K562 (cell line): Measurements from ENCODE around the gene ATF6B. TPM values are rescaled to one million over a fixed set of nuclear protein-coding genes. Genes with fewer than 3 reads are reported as not detected.

Experiments used
- NFIX ChIP-seq: fragments of 250-450 bp; sonication (Bioruptor Pico); IDR thresholded peaks from 2 replicates; pipeline ENCODE4 v1.4.0; 2020; ENCODE audit warnings: low read depth, mild to moderate bottlenecking, moderate library complexity
- NONO ChIP-seq, 2 experiments: fragments of 200-400 bp in 1 of 2; fragments of 450-650 bp in 1 of 2; formaldehyde crosslinking in 1 of 2; IDR thresholded peaks; 2 replicates each; pipeline ENCODE4 v1.6.1; 2017; ENCODE audit warnings: low read depth in 2 of 2, mild to moderate bottlenecking in 2 of 2, moderate library complexity in 2 of 2, low read length in 1 of 2
- PCBP1 ChIP-seq: fragments of 200-400 bp; formaldehyde crosslinking; IDR thresholded peaks from 2 replicates; pipeline ENCODE4 v1.6.1; 2018; ENCODE audit warnings: mild to moderate bottlenecking, low read depth, low read length; ENCODE audit not compliant: poor library complexity, severe bottlenecking
- RHOXF2B ChIP-seq: fragments of 250-450 bp; sonication (Bioruptor Pico); conservative IDR thresholded peaks from 2 replicates; pipeline ENCODE4 v1.5.1; 2021
- RREB1 ChIP-seq: fragments of 250-450 bp; sonication (Bioruptor Pico); IDR thresholded peaks from 2 replicates; pipeline ENCODE4 v1.4.0; 2020
- TFAP4 ChIP-seq: sonication (generic); formaldehyde crosslinking; IDR thresholded peaks from 2 replicates; pipeline ENCODE4 v1.8.0; 2022; ENCODE audit warnings: missing genetic modification reagents, mild to moderate bottlenecking, moderate library complexity, borderline replicate concordance
- TSC22D4 ChIP-seq: fragments of 450-650 bp; IDR thresholded peaks from 2 replicates; pipeline ENCODE4 v1.6.1; 2016; ENCODE audit warnings: missing genetic modification characterization, missing biosample characterization, control low read depth
- ZBTB17 ChIP-seq: fragments of 450-650 bp; formaldehyde crosslinking; IDR thresholded peaks from 2 replicates; pipeline ENCODE4 v1.4.0; 2020; ENCODE audit warnings: mild to moderate bottlenecking
- polyA plus RNA-seq, 8 experiments: library from polyadenylated mRNA; depleted of rRNA in 4 of 8; stranded (reverse) in 5 of 8; unstranded in 3 of 8; fragments of >200 nt; fragmentation: Nextera tagmentation in 2 of 8; fragmentation: Illumina TruSeq in 1 of 8; extraction: Ambion mirVana in 2 of 8; extraction: Trizol in 1 of 8; gene quantifications; 2 replicates each; pipeline versions ENCODE4 v1.2.1 to v1.2.3, GENCODE V29; 2011 to 2014; ENCODE audit warnings: inconsistent platforms in 1 of 8, missing spikeins in 1 of 8
- total RNA-seq, 7 experiments: library from RNA; depleted of rRNA in 6 of 7; stranded (reverse); fragments of >200 nt in 6 of 7; fragmentation: Illumina TruSeq in 2 of 7; extraction: Trizol in 2 of 7; gene quantifications; 2 replicates each; pipeline versions ENCODE4 v1.2.1 to v1.2.3, GENCODE V29; 2011 to 2021; ENCODE audit warnings: low replicate concordance in 1 of 7
- TF ChIP-seq, protein P1 (sequence below): fragments of 450-650 bp; IDR thresholded peaks from 2 replicates; pipeline ENCODE4 v1.6.1; 2016; ENCODE audit warnings: mild to moderate bottlenecking, moderate library complexity

Gene ATF6B
- total and polyA plus RNA-seq, 9 of the 15 experiments (the other 6 are each of a cell fraction or from before 2014, with no cell fraction given) = 20.7 to 131 (median 31.7) TPM

GRCh38 chr6:32131439-32131948 is 3.4 kb upstream of the ATF6B start (continued):
- TF ChIP-seq RREB1 = no peak
- TF ChIP-seq, protein P1, sequence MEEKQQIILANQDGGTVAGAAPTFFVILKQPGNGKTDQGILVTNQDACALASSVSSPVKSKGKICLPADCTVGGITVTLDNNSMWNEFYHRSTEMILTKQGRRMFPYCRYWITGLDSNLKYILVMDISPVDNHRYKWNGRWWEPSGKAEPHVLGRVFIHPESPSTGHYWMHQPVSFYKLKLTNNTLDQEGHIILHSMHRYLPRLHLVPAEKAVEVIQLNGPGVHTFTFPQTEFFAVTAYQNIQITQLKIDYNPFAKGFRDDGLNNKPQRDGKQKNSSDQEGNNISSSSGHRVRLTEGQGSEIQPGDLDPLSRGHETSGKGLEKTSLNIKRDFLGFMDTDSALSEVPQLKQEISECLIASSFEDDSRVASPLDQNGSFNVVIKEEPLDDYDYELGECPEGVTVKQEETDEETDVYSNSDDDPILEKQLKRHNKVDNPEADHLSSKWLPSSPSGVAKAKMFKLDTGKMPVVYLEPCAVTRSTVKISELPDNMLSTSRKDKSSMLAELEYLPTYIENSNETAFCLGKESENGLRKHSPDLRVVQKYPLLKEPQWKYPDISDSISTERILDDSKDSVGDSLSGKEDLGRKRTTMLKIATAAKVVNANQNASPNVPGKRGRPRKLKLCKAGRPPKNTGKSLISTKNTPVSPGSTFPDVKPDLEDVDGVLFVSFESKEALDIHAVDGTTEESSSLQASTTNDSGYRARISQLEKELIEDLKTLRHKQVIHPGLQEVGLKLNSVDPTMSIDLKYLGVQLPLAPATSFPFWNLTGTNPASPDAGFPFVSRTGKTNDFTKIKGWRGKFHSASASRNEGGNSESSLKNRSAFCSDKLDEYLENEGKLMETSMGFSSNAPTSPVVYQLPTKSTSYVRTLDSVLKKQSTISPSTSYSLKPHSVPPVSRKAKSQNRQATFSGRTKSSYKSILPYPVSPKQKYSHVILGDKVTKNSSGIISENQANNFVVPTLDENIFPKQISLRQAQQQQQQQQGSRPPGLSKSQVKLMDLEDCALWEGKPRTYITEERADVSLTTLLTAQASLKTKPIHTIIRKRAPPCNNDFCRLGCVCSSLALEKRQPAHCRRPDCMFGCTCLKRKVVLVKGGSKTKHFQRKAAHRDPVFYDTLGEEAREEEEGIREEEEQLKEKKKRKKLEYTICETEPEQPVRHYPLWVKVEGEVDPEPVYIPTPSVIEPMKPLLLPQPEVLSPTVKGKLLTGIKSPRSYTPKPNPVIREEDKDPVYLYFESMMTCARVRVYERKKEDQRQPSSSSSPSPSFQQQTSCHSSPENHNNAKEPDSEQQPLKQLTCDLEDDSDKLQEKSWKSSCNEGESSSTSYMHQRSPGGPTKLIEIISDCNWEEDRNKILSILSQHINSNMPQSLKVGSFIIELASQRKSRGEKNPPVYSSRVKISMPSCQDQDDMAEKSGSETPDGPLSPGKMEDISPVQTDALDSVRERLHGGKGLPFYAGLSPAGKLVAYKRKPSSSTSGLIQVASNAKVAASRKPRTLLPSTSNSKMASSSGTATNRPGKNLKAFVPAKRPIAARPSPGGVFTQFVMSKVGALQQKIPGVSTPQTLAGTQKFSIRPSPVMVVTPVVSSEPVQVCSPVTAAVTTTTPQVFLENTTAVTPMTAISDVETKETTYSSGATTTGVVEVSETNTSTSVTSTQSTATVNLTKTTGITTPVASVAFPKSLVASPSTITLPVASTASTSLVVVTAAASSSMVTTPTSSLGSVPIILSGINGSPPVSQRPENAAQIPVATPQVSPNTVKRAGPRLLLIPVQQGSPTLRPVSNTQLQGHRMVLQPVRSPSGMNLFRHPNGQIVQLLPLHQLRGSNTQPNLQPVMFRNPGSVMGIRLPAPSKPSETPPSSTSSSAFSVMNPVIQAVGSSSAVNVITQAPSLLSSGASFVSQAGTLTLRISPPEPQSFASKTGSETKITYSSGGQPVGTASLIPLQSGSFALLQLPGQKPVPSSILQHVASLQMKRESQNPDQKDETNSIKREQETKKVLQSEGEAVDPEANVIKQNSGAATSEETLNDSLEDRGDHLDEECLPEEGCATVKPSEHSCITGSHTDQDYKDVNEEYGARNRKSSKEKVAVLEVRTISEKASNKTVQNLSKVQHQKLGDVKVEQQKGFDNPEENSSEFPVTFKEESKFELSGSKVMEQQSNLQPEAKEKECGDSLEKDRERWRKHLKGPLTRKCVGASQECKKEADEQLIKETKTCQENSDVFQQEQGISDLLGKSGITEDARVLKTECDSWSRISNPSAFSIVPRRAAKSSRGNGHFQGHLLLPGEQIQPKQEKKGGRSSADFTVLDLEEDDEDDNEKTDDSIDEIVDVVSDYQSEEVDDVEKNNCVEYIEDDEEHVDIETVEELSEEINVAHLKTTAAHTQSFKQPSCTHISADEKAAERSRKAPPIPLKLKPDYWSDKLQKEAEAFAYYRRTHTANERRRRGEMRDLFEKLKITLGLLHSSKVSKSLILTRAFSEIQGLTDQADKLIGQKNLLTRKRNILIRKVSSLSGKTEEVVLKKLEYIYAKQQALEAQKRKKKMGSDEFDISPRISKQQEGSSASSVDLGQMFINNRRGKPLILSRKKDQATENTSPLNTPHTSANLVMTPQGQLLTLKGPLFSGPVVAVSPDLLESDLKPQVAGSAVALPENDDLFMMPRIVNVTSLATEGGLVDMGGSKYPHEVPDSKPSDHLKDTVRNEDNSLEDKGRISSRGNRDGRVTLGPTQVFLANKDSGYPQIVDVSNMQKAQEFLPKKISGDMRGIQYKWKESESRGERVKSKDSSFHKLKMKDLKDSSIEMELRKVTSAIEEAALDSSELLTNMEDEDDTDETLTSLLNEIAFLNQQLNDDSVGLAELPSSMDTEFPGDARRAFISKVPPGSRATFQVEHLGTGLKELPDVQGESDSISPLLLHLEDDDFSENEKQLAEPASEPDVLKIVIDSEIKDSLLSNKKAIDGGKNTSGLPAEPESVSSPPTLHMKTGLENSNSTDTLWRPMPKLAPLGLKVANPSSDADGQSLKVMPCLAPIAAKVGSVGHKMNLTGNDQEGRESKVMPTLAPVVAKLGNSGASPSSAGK = no peak
- no peak for TF ChIP-seq RHOXF2B
- peak; percentile 94 for TF ChIP-seq ZBTB17 (CRISPR knock-in tag)
- TF ChIP-seq NONO (IDR thresholded peaks at IDR 0.05; ENCODE audit: low read depth in 2 of 2, low read length in 1 of 2) = peak in 1 of 2 experiments; percentile 79; a peak in 2 of 4 replicates
- no peak for TF ChIP-seq TFAP4 (CRISPR knock-in tag)
- TF ChIP-seq TSC22D4 (tag) = no peak
- no peak for TF ChIP-seq PCBP1
- TF ChIP-seq NFIX (CRISPR knock-in tag) = no peak
